Endothelial cell of umbilical vein (primary cell): ENCODE results near the gene PODNL1. TPM values are rescaled to one million over a fixed set of nuclear protein-coding genes. Genes with fewer than 3 reads are reported as not detected.

Experiments
- BruUV-seq: library from RNA; stranded (reverse); fragments of 400-500 nt; replicated peaks from 2 replicates; lab custom pipeline; 2021; lab: Mats Ljungman, UMichigan
- CTCF ChIA-PET: fragments of 300-600, 350-600 bp; sonication (Branson Sonifier 250); formaldehyde crosslinking; loops from one replicate; lab custom pipeline; 2021; ENCODE audit warnings: antibody characterized with exemption, inconsistent platforms; lab: Charles Lee
- POLR2A ChIA-PET: fragments of 300-600, 350-600 bp; sonication (Branson Sonifier 250); formaldehyde crosslinking; loops from one replicate; lab custom pipeline; 2021; ENCODE audit warnings: antibody characterized with exemption, inconsistent platforms; lab: Charles Lee
- DNase-seq: peaks from one replicate; pipeline ENCODE4 v3.0.0-alpha.2; 2011; ENCODE audit warnings: low read depth, low spot score
- FAIRE-seq: peaks from 2 replicates; lab custom pipeline; 2011; peaks lifted over from hg19 to GRCh38; lab: Jason Lieb, UNC
- H2AFZ ChIP-seq: 2 replicates; pipeline ENCODE4 v1.6.0; 2012; ENCODE audit warnings: low read depth, low read length, control low read depth, inconsistent platforms
- H3K27ac ChIP-seq: 2 replicates; pipeline ENCODE4 v1.5.1; 2011; ENCODE audit warnings: low read depth, mild to moderate bottlenecking, control low read depth, low read length, moderate library complexity; ENCODE audit not compliant: insufficient read depth
- H3K27me3 ChIP-seq, 2 experiments: 2 replicates each; pipeline versions ENCODE4 v1.6.0 to v1.6.1; 2011; ENCODE audit warnings: low read length in 2 of 2, mixed read lengths in 1 of 2; ENCODE audit not compliant: control insufficient read depth in 2 of 2, insufficient read depth in 2 of 2
- H3K36me3 ChIP-seq, 2 experiments: 2 replicates in 1 of 2; 3 replicates in 1 of 2; pipeline ENCODE4 v1.5.1; 2011; ENCODE audit warnings: low read length in 2 of 2, mild to moderate bottlenecking in 1 of 2, moderate library complexity in 1 of 2; ENCODE audit not compliant: control insufficient read depth in 2 of 2, insufficient read depth in 2 of 2; ENCODE audit errors: extremely low read depth in 1 of 2
- H3K4me1 ChIP-seq: 3 replicates; pipeline ENCODE4 v1.5.1; 2011; ENCODE audit warnings: mild to moderate bottlenecking, low read length; ENCODE audit not compliant: control insufficient read depth, insufficient read depth; ENCODE audit errors: extremely low read depth
- H3K4me2 ChIP-seq: 2 replicates; pipeline ENCODE4 v1.6.1; 2011; ENCODE audit warnings: low read length, control low read depth, mixed read lengths; ENCODE audit not compliant: insufficient read depth
- H3K4me3 ChIP-seq, 3 experiments: fragments of 200-600 bp in 1 of 3; sonication (generic), shearing (Covaris generic) in 1 of 3; replicated peaks in 1 of 3; 2 replicates each; pipeline ENCODE4 v1.5.1; 2011 to 2016; ENCODE audit warnings: control low read depth in 3 of 3, low read length in 3 of 3, mild to moderate bottlenecking in 2 of 3, inconsistent platforms in 1 of 3, low read depth in 1 of 3, moderate library complexity in 1 of 3; ENCODE audit not compliant: insufficient read depth in 1 of 3
- H3K79me2 ChIP-seq: 2 replicates; pipeline ENCODE4 v1.6.0; 2012; ENCODE audit warnings: low read length, inconsistent platforms; ENCODE audit not compliant: control insufficient read depth, insufficient read depth
- H3K9ac ChIP-seq: replicated peaks from 2 replicates; pipeline ENCODE3; 2011; ENCODE audit warnings: low read length, control low read depth; ENCODE audit not compliant: insufficient read depth; ENCODE audit errors: extremely low read depth
- H3K9me1 ChIP-seq: replicated peaks from 3 replicates; pipeline ENCODE4 v1.6.0; 2011; ENCODE audit warnings: mild to moderate bottlenecking, low read length; ENCODE audit not compliant: control insufficient read depth, insufficient read depth; ENCODE audit errors: extremely low read depth
- H3K9me3 ChIP-seq: replicated peaks from 2 replicates; pipeline ENCODE4 v1.5.1; 2012; ENCODE audit warnings: low read length, inconsistent platforms; ENCODE audit not compliant: control insufficient read depth, insufficient read depth
- H4K20me1 ChIP-seq: replicated peaks from 2 replicates; pipeline ENCODE3; 2011; ENCODE audit warnings: mild to moderate bottlenecking, low read length; ENCODE audit not compliant: control insufficient read depth, insufficient read depth; ENCODE audit errors: extremely low read depth
- FOS ChIP-seq: IDR thresholded peaks from 2 replicates; pipeline ENCODE4 v1.6.1; 2011; ENCODE audit warnings: mild to moderate bottlenecking, low read length, moderate library complexity, borderline replicate concordance; ENCODE audit not compliant: insufficient read depth
- GATA2 ChIP-seq: IDR thresholded peaks from 2 replicates; pipeline ENCODE4 v1.7.0; 2011; ENCODE audit warnings: low read depth, mild to moderate bottlenecking, moderate library complexity, mixed read lengths, low read length; ENCODE audit not compliant: insufficient read length, insufficient read depth
- MAX ChIP-seq: IDR thresholded peaks from 2 replicates; pipeline ENCODE4 v1.6.1; 2011; ENCODE audit not compliant: insufficient read depth, insufficient read length
- dilution Hi-C: fragments of 300-500 bp; cut with MboI; formaldehyde crosslinking; loops from one replicate; pipeline ENCODE4 v1.15.0; 2019; ENCODE audit warnings: low sequenced_read_pairs; ENCODE audit not compliant: extremely low pct_ligation_motif_present
- intact Hi-C: fragments of 100-400 bp; cut with micrococcal nuclease; formaldehyde crosslinking; loops from one replicate; pipeline ENCODE4 v1.10.0; 2022
- polyA plus RNA-seq, 4 experiments: library from polyadenylated mRNA; depleted of rRNA in 3 of 4; stranded (reverse) in 3 of 4; unstranded in 1 of 4; fragments of >200 nt; gene quantifications; 2 replicates each; pipeline versions ENCODE4 v1.2.1 to v1.2.3, GENCODE V29; 2011 to 2012; ENCODE audit warnings: missing spikeins in 1 of 4
- total RNA-seq: library from RNA; stranded (reverse); gene quantifications from 2 replicates; pipeline ENCODE4 v1.2.3, GENCODE V29; 2021

Gene PODNL1
- total and polyA plus RNA-seq, 2 donors (not counting 3 experiments of a cell fraction or from before 2014, with no cell fraction given): 0.21 TPM; not detected in 1

- Histone ChIP-seq H3K79me2 (no peaks in the 10 kb centered on the region), H3K4me3 (no peak overlapping the region), H2AFZ (peak overlapping the region; percentile 26), H4K20me1 (no peaks in the 10 kb centered on the region), H3K9ac (no peak overlapping the region), H3K9me3 (no peaks in the 10 kb centered on the region), H3K4me2 (no peak overlapping the region), H3K27ac (no peak overlapping the region), H3K27me3 (no peaks in the 10 kb centered on the region), H3K4me1 (peaks cover 5% of the 10 kb centered on the region), H3K9me1 (no peaks in the 10 kb centered on the region), H3K36me3 (no peaks in the 10 kb centered on the region)
- DNase-seq: peak; percentile 23
- BruUV-seq: no TSS peak
- ChIA-PET POLR2A (no interaction called here), CTCF (interaction anchor here (2.3 kb wide), 1 partner anchor 180 kb away, joined by 7 read pairs; the partner anchor contains the start of gene MISP3)
- dilution Hi-C loops: no loop called here
- no peak for TF ChIP-seq MAX
- intact Hi-C loops: no loop called here
- no peak for FAIRE-seq
These were observed 45.3 kb downstream of the PODNL1 start for GRCh38 chr19:13892870-13893269.

- Histone ChIP-seq H3K4me2 (no peak overlapping the region), H2AFZ (no peak overlapping the region), H3K27ac (no peak overlapping the region), H3K9me3 (no peaks in the 10 kb centered on the region), H3K36me3 (no peaks in the 10 kb centered on the region), H3K9ac (no peak overlapping the region), H3K9me1 (no peaks in the 10 kb centered on the region), H3K27me3 (no peaks in the 10 kb centered on the region), H3K4me1 (peaks cover 5% of the 10 kb centered on the region), H3K79me2 (no peaks in the 10 kb centered on the region), H3K4me3 (no peak overlapping the region), H4K20me1 (no peaks in the 10 kb centered on the region)
- ChIA-PET CTCF (interaction anchor here (1.2 kb wide), 1 partner anchor 9 kb away, joined by 4 read pairs; no protein-coding TSS in a partner anchor), POLR2A (no interaction called here)
- intact Hi-C loops: no loop called here
- BruUV-seq: no TSS peak
- no peak for DNase-seq
- dilution Hi-C loops: no loop called here
- FAIRE-seq: no peak
- TF ChIP-seq GATA2 (no peak), FOS (no peak)
These were observed 48.1 kb downstream of the PODNL1 start for GRCh38 chr19:13890136-13890535.
